AG09319 (cell line): ENCODE results near the gene DYSF.

Experiments used
- DNase-seq: peaks from one replicate; pipeline ENCODE4 v3.0.0-alpha.2; 2010; ENCODE audit warnings: low read depth; ENCODE audit errors: extremely low read depth
- CTCF ChIP-seq: IDR thresholded peaks from 2 replicates; pipeline ENCODE4 v1.5.1; 2011; ENCODE audit warnings: low read depth, mild to moderate bottlenecking, inconsistent platforms, low read length, moderate library complexity

DYSF gene

DNA sequence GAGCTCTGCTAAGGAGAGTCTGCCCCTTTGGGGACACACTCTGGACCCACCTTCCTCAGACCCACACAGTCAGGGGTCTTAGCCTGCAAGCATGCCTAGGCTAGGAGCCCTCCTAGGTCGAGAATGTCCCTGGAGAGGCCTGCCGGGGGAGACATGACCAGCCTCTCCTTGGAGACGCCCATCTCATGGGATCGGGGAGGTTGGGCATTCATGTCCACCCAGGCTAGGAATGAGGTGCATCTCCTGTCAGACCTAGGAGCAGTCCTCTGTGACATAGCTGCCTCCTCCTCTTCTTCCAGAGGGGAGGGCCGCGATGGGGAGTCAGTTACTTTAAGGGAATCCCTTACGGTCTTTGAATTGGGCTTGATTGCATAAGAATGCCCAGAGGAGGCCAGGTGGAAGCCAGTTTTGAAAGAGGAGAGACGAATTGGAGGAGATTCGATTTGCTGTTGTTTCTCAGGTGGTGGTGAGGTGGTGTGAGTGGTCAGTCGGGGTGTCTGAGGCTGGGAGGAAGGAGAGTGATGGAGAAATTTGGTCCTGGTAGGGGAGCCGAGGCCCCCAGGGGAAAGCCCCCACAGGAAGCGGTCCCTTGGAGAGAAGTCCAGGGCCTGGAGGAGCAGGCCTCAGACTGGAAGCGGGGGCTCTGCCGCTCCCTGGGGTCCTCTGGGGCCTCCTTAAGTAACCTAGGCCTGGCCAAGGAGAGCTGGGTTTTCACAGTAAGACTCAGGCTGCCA, 241.3 kb downstream of the DYSF start:
- TF ChIP-seq CTCF, result no peak
- DNase-seq, result no peak

GRCh38 chr2:71695235-71696120, 242.1 kb downstream of the DYSF start:
- TF ChIP-seq CTCF, result no peak
- DNase-seq, result no peak

DNA sequence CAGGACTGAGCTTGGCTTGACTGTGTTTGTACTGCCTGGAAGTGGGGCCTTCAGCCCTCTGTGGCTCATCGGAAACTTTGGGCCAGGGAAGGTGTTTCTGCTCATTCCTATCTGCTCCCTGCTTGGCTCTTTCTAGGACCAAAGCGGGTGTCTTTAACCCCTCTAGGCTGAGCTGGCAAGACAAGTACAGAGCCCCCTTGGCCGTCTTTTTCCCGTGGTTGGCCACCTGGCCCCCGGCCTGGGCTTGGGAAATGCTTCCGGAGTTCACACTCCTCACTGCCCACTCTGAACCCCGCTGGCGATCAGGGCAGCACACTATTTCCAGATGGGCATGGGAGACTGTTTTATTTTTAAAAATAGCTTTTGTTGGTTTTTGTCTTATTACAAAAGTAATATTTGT, 243.0 kb downstream of the DYSF start:
- no peak for TF ChIP-seq CTCF
- no peak for DNase-seq

DNA sequence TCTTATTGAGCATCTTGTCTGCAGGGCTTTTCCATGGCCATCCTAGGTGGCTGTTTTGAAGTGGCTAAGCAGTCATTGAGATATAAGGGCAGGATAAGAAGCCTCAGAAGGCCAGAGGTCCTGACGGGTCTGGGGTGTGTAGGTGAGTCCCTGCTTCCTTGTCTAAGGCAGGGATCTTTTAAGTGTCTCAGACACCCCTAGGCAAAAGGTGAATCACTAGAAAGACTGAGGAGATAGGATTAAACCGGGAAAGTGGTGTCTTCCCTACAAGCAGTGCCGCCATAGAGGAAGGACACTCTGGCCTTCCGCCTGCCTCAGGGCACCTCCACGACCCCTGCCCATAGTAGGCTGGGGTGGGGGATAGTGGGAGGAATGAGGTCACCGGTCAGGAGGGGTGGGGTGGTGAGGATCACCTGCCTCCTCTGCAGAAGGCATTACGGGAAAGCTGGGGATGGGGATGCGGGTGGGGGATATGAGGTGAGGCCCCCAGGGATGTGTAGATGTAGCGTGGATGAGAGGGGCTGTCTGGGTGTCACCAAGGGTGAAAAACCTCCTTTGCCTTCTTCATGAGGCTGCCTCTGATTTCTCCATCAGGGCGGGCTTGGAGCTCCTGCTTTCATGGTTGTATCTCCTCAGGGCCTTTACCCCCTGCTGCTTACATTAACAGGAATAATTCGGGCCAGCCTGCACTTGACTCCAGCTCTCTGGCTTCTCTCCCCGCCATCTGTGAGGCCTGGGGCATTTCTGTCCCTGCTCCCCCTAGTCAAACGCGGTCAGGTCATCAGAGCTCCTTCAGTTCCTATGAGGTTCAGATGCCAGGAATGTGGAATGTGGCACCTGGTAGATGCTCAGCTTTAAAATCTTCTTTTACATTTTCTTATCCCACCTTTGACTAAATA, 244.0 kb downstream of the DYSF start:
- no peak for TF ChIP-seq CTCF
- DNase-seq, result no peak

DNA sequence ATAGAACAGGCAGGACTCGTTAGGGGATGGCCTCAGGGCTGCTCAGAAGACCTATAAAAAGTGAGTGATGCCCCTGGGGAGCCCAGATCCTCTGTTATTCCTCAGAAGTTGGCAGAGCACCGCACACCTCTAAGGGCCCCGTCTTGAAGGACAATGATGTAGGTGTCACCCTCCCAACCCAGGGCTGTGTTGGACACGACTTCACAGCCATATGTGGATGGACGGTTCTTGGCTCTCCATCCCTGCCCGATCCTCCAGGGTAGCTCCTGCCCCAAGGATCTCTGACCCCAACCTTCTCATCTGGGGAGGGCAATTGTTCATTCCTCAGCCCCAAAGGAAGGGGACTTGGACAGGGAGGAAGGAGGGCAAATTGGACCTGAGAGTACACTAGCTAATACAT, 246.1 kb downstream of the DYSF start:
- no peak for TF ChIP-seq CTCF
- no peak for DNase-seq

GRCh38 chr2:71700041-71700657, 246.8 kb downstream of the DYSF start:
- TF ChIP-seq CTCF, result no peak
- no peak for DNase-seq
